H1 (cell line): ENCODE measurements around the gene GPALPP1. TPM values are rescaled to one million over a fixed set of nuclear protein-coding genes. Genes with fewer than 3 reads are reported as not detected.
A peak's percentile ranks its signal among the peaks of the same experiment; 100 is the strongest.

Experiments
- CTCF ChIA-PET: fragments of 300-600 bp; sonication (Branson Sonifier 250); formaldehyde crosslinking; loops from one replicate; lab custom pipeline; 2021; ENCODE audit not compliant: partially characterized antibody; lab: Charles Lee
- POLR2A ChIA-PET: fragments of 300-600 bp; sonication (Branson Sonifier 250); formaldehyde crosslinking; loops from one replicate; lab custom pipeline; 2021; ENCODE audit warnings: inconsistent platforms; ENCODE audit not compliant: partially characterized antibody; lab: Charles Lee
- DNase-seq, 2 experiments: peaks; one replicate each; pipeline versions ENCODE4 v3.0.0 to v3.0.0-alpha.2; 2010 to 2022; ENCODE audit warnings: low spot score in 2 of 2, low read depth in 1 of 2, mixed read lengths in 1 of 2
- FAIRE-seq: peaks from 2 replicates; lab custom pipeline; 2011; peaks lifted over from hg19 to GRCh38; lab: Jason Lieb, UNC
- H2AFZ ChIP-seq: 2 replicates; pipeline ENCODE4 v1.8.1; 2012; ENCODE audit warnings: low read length, inconsistent platforms
- H2AK5ac ChIP-seq: 2 replicates; pipeline ENCODE4 v1.6.1; 2013; ENCODE audit warnings: low read depth, low read length
- H2BK120ac ChIP-seq: replicated peaks from 2 replicates; pipeline ENCODE3; 2013; ENCODE audit warnings: low read depth, low read length, inconsistent platforms
- H2BK12ac ChIP-seq: 2 replicates; pipeline ENCODE4 v1.6.1; 2013; ENCODE audit warnings: low read depth, low read length
- H2BK15ac ChIP-seq: 2 replicates; pipeline ENCODE4 v1.6.1; 2013; ENCODE audit warnings: low read length
- H2BK20ac ChIP-seq: 2 replicates; pipeline ENCODE4 v1.6.1; 2013; ENCODE audit warnings: low read length
- H2BK5ac ChIP-seq: 2 replicates; pipeline ENCODE4 v1.6.1; 2013; ENCODE audit warnings: low read depth, low read length
- H3K14ac ChIP-seq: 2 replicates; pipeline ENCODE4 v1.6.1; 2013; ENCODE audit warnings: inconsistent platforms; ENCODE audit not compliant: insufficient read length
- H3K18ac ChIP-seq: 2 replicates; pipeline ENCODE4 v1.6.1; 2013; ENCODE audit warnings: low read length; ENCODE audit errors: extremely low read depth
- H3K23ac ChIP-seq: 2 replicates; pipeline ENCODE4 v1.6.1; 2013; ENCODE audit warnings: inconsistent platforms; ENCODE audit not compliant: insufficient read length
- H3K23me2 ChIP-seq: 2 replicates; pipeline ENCODE4 v1.6.1; 2013; ENCODE audit warnings: low read depth, low read length
- H3K27ac ChIP-seq: 2 replicates; pipeline ENCODE4 v1.6.1; 2011; ENCODE audit warnings: low read depth, low read length, inconsistent platforms
- H3K27me3 ChIP-seq, 4 experiments: replicated peaks in 1 of 4; 1 replicate in 1 of 4; 2 replicates in 3 of 4; pipeline versions ENCODE4 v1.6.1 to v1.8.1; 2011 to 2013; ENCODE audit warnings: low read length in 3 of 4, mild to moderate bottlenecking in 3 of 4, inconsistent platforms in 2 of 4, mixed read lengths in 2 of 4, moderate library complexity in 1 of 4; ENCODE audit not compliant: control insufficient read depth in 3 of 4, insufficient read depth in 3 of 4; ENCODE audit errors: extremely low read depth in 1 of 4
- H3K36me3 ChIP-seq, 4 experiments: 2 replicates each; pipeline versions ENCODE4 v1.6.1 to v1.8.1; 2011 to 2013; ENCODE audit warnings: mild to moderate bottlenecking in 4 of 4, low read length in 3 of 4, moderate library complexity in 2 of 4, control low read depth in 1 of 4, inconsistent platforms in 1 of 4; ENCODE audit not compliant: insufficient read depth in 4 of 4, control insufficient read depth in 2 of 4
- H3K4ac ChIP-seq: replicated peaks from 2 replicates; pipeline ENCODE3; 2013; ENCODE audit warnings: low read length, low read depth, mixed read lengths, inconsistent platforms; ENCODE audit not compliant: insufficient read length
- H3K4me1 ChIP-seq, 4 experiments: replicated peaks in 1 of 4; 1 replicate in 1 of 4; 2 replicates in 3 of 4; pipeline versions ENCODE4 v1.6.1 to v1.8.1; 2011 to 2013; ENCODE audit warnings: low read length in 3 of 4, inconsistent platforms in 2 of 4, mixed read lengths in 1 of 4; ENCODE audit not compliant: insufficient read depth in 4 of 4, control insufficient read depth in 3 of 4
- H3K4me2 ChIP-seq, 2 experiments: 2 replicates each; pipeline versions ENCODE4 v1.6.1 to v1.8.1; 2011 to 2013; ENCODE audit warnings: low read depth in 2 of 2, low read length in 2 of 2, control low read depth in 1 of 2, inconsistent platforms in 1 of 2, mild to moderate bottlenecking in 1 of 2; ENCODE audit not compliant: insufficient read depth in 1 of 2
- H3K4me3 ChIP-seq, 4 experiments: fragments of 200-600, 300-600 bp in 1 of 4; sonication (generic), shearing (Covaris generic), sonication (Bioruptor Twin) in 1 of 4; 2 replicates each; pipeline versions ENCODE4 v1.5.1 to v1.8.1; 2011 to 2016; ENCODE audit warnings: low read length in 4 of 4, low read depth in 3 of 4, control low read depth in 2 of 4, inconsistent platforms in 2 of 4, mild to moderate bottlenecking in 2 of 4, mixed read lengths in 1 of 4, moderate library complexity in 1 of 4; ENCODE audit not compliant: insufficient read depth in 2 of 4; ENCODE audit errors: extremely low read depth in 1 of 4
- H3K56ac ChIP-seq: replicated peaks from 2 replicates; pipeline ENCODE3; 2013; ENCODE audit warnings: low read depth, mild to moderate bottlenecking, mixed read lengths, low read length, inconsistent platforms; ENCODE audit not compliant: insufficient read length
- H3K79me1 ChIP-seq: 2 replicates; pipeline ENCODE4 v1.6.1; 2013; ENCODE audit warnings: low read depth, low read length, control low read depth
- H3K79me2 ChIP-seq, 2 experiments: 2 replicates each; pipeline versions ENCODE4 v1.6.1 to v1.8.1; 2012 to 2013; ENCODE audit warnings: low read length in 2 of 2, mild to moderate bottlenecking in 2 of 2, inconsistent platforms in 1 of 2; ENCODE audit not compliant: insufficient read depth in 2 of 2, control insufficient read depth in 1 of 2
- H3K9ac ChIP-seq, 4 experiments: replicated peaks in 1 of 4; 1 replicate in 1 of 4; 2 replicates in 3 of 4; pipeline versions ENCODE4 v1.6.1 to v1.8.1; 2011 to 2013; ENCODE audit warnings: low read depth in 3 of 4, low read length in 3 of 4, control low read depth in 2 of 4, mild to moderate bottlenecking in 2 of 4, moderate library complexity in 2 of 4, inconsistent platforms in 1 of 4; ENCODE audit errors: extremely low read depth in 1 of 4
- H3K9me3 ChIP-seq, 2 experiments: 2 replicates each; pipeline versions ENCODE4 v1.6.1 to v1.8.1; 2012 to 2013; ENCODE audit warnings: mild to moderate bottlenecking in 2 of 2, moderate library complexity in 2 of 2, control low read depth in 1 of 2, inconsistent platforms in 1 of 2, low read depth in 1 of 2, low read length in 1 of 2, mixed read lengths in 1 of 2; ENCODE audit not compliant: insufficient read depth in 2 of 2
- H4K20me1 ChIP-seq, 2 experiments: replicated peaks in 1 of 2; 2 replicates each; pipeline versions ENCODE3 to v1.8.1; 2011 to 2013; ENCODE audit warnings: inconsistent platforms in 2 of 2, low read length in 2 of 2, mild to moderate bottlenecking in 1 of 2; ENCODE audit not compliant: insufficient read depth in 2 of 2, control insufficient read depth in 1 of 2
- H4K5ac ChIP-seq: 2 replicates; pipeline ENCODE4 v1.6.1; 2013; ENCODE audit warnings: low read length, low read depth, mixed read lengths, inconsistent platforms; ENCODE audit not compliant: insufficient read length
- H4K8ac ChIP-seq: 2 replicates; pipeline ENCODE4 v1.8.0; 2013; ENCODE audit warnings: mild to moderate bottlenecking, moderate library complexity, low read length, inconsistent platforms; ENCODE audit not compliant: insufficient read depth; ENCODE audit errors: extremely low read depth
- H4K91ac ChIP-seq: replicated peaks from 2 replicates; pipeline ENCODE3; 2013; ENCODE audit warnings: low read length, mixed read lengths, inconsistent platforms; ENCODE audit not compliant: insufficient read length
- CBX5 ChIP-seq: fragments of 300-800, 300-1000 bp; sonication (generic); IDR thresholded peaks from 2 replicates; pipeline ENCODE4 v1.7.1; 2016; ENCODE audit warnings: antibody characterized with exemption, low read length, low read depth
- CBX8 ChIP-seq: fragments of 300-800, 300-1000 bp; sonication (generic); IDR thresholded peaks from 2 replicates; pipeline ENCODE4 v1.7.1; 2016; ENCODE audit warnings: low read depth, low read length, borderline replicate concordance
- KDM1A ChIP-seq: fragments of 200-600, 300-600 bp; sonication (generic); IDR thresholded peaks from 2 replicates; pipeline ENCODE4 v1.7.1; 2016; ENCODE audit warnings: mild to moderate bottlenecking, low read length, borderline replicate concordance
- KDM4A ChIP-seq: IDR thresholded peaks from one replicate; pipeline ENCODE4 v1.7.1; 2012; ENCODE audit warnings: low read depth, mild to moderate bottlenecking, moderate library complexity, low read length, inconsistent platforms; ENCODE audit not compliant: severe bottlenecking
- POLR2AphosphoS5 ChIP-seq: IDR thresholded peaks from 2 replicates; pipeline ENCODE4 v1.6.1; 2011; ENCODE audit warnings: low read depth, low read length
- WGBS, 2 experiments: shearing (Covaris generic) in 1 of 2; methylation state at CpG; one replicate each; pipeline versions ENCODE4 v1.1.6 to v1.1.7; 2013 to 2015; ENCODE audit warnings: low lambda C conversion rate in 2 of 2, mixed read lengths in 2 of 2, inconsistent platforms in 1 of 2, low coverage in 1 of 2, missing lambda C conversion rate in 1 of 2; ENCODE audit not compliant: insufficient replicate concordance in 2 of 2, insufficient coverage in 1 of 2, insufficient read length in 1 of 2; ENCODE audit errors: extremely low coverage in 1 of 2, missing lambda C conversion rate in 1 of 2; 5-methylcytosine and 5-hydroxymethylcytosine counted together
- polyA plus RNA-seq, 7 experiments: library from polyadenylated mRNA; depleted of rRNA in 3 of 7; stranded (reverse) in 5 of 7; unstranded in 2 of 7; fragments of >200 nt in 5 of 7; fragments of 200-250 nt in 2 of 7; gene quantifications; 1 replicate in 5 of 7; 2 replicates in 1 of 7; 4 replicates in 1 of 7; pipeline versions ENCODE4 v1.2.1 to v1.2.3, GENCODE V29; 2011 to 2013; ENCODE audit warnings: missing spikeins in 2 of 7, mixed read lengths in 2 of 7
- total RNA-seq: library from RNA; stranded (reverse); fragmentation: NEBNext Ultra II Directional; extraction: Animal tissue kit (Norgen Biotek cat#: 25700); gene quantifications from 2 replicates; pipeline ENCODE4 v1.2.1, GENCODE V29; 2021
- TF ChIP-seq, protein P1 (sequence below): IDR thresholded peaks from 2 replicates; pipeline ENCODE4 v1.6.1; 2011; ENCODE audit warnings: low read depth, mild to moderate bottlenecking, low read length; ENCODE audit not compliant: insufficient read depth
- TF ChIP-seq, protein P2 (sequence below): IDR thresholded peaks from 2 replicates; pipeline ENCODE4 v1.6.1; 2012; ENCODE audit warnings: inconsistent platforms

The GPALPP1 gene
- total and polyA plus RNA-seq, 2 of the 8 experiments (the other 6 are each of a cell fraction or from before 2014, with no cell fraction given) = 8.5 to 26.1 TPM

DNA sequence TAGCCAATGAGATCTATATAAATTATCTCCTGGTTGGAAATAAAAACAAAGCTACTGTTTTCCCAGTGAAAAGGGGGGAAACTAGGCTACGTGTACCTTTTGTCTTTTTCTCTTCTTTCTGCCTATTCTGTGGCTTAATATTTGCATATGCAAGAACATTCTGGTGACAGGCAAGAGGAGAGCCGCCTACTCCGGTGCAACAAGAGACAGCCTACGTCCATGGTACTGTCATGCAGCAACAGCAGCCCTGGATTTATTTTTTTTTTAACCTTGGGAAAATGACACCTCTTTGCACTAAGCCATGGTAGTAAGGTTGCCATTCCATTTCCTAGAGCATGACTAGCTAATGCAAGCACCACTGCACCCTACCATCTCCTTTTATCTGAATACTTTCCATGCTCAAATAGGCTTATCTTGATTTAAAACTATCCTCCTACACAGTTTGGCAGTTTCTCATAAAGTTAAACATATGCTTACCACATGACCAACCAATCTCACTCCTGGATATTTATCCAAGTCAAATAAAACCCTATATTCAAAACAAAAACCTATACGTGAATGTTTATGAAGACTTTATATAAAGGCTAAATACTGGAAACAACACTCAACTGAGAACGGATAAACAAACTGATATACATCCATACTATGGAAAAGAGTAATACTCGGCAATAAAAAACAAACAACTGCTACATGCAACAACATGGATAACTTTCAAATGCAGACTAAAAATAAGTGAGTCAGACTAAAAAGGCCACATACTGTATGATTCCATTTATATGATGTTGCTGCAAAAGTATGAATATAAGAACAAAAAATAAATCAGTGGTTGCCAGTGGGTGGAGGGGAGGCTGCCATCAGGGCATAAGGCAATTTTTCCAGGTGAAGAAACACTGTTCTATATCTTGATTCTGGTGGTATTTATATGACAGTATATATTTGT, 17.4 kb upstream of the GPALPP1 start:
- Histone ChIP-seq H4K5ac (no peak overlapping the region), H3K23ac (no peak overlapping the region), H2AFZ (no peak overlapping the region), H2AK5ac (no peak overlapping the region), H3K79me2 (peaks cover 0 to 14% of the 10 kb centered on the region in 2 experiments; a peak in 2 of 4 replicates), H3K27me3 (no peaks in the 10 kb centered on the region), H4K91ac (no peak overlapping the region), H4K8ac (no peak overlapping the region), H3K9ac (peak overlapping the region in 1 of 4 experiments; percentile 34; a peak in 1 of 7 replicates), H3K79me1 (no peaks in the 10 kb centered on the region; the same call in 1 of the 2 replicates), H4K20me1 (no peaks in the 10 kb centered on the region), H2BK5ac (no peak overlapping the region), H3K4me2 (no peak overlapping the region), H3K14ac (no peak overlapping the region), H3K36me3 (peaks cover 0 to 21% (median 8%) of the 10 kb centered on the region in 4 experiments; a peak in 6 of 8 replicates), H2BK120ac (no peak overlapping the region), H3K4me1 (no peaks in the 10 kb centered on the region; a peak in 1 of 7 replicates), H3K4me3 (no peak overlapping the region), H2BK20ac (no peak overlapping the region), H3K56ac (no peak overlapping the region), H3K4ac (no peak overlapping the region), H3K9me3 (no peaks in the 10 kb centered on the region), H3K18ac (no peak overlapping the region), H3K27ac (no peak overlapping the region)
- CTCF ChIA-PET = interaction anchor here (1.6 to 3.2 kb wide), 4 partner anchors 15 to 487 kb away, joined by 4 to 14 read pairs (median 6); no protein-coding TSS in a partner anchor
- no peak for DNase-seq
- no peak for FAIRE-seq
- WGBS, 2 experiments = 85% methylated on average over 7 of the region's 7 CpGs; no CpG with 5 or more reads in 1 of the 2 experiments
- POLR2A ChIA-PET = no interaction called here
- TF ChIP-seq, protein P1, sequence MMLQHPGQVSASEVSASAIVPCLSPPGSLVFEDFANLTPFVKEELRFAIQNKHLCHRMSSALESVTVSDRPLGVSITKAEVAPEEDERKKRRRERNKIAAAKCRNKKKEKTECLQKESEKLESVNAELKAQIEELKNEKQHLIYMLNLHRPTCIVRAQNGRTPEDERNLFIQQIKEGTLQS = no peak
- TF ChIP-seq KDM1A = no peak
- no peak for TF ChIP-seq CBX5
- TF ChIP-seq, protein P2, sequence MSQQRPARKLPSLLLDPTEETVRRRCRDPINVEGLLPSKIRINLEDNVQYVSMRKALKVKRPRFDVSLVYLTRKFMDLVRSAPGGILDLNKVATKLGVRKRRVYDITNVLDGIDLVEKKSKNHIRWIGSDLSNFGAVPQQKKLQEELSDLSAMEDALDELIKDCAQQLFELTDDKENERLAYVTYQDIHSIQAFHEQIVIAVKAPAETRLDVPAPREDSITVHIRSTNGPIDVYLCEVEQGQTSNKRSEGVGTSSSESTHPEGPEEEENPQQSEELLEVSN = no peak
- no peak for TF ChIP-seq POLR2AphosphoS5
- no peak for TF ChIP-seq CBX8
- no peak for TF ChIP-seq KDM4A
- TF ChIP-seq, all 59 proteins: peak for 0
- H3K23me2 ChIP-seq = no peaks in the 10 kb centered on the region; the same call in 1 of the 2 replicates
- no peak overlapping the region for H2BK15ac ChIP-seq
- no peak overlapping the region for H2BK12ac ChIP-seq
